H9 (cell line): ENCODE measurements around the gene CPB1. TPM values are rescaled to one million over a fixed set of nuclear protein-coding genes. Genes with fewer than 3 reads are reported as not detected.

Source experiments
- DNase-seq: peaks from one replicate; pipeline ENCODE4 v3.0.0-alpha.2; 2017
- H2AFZ ChIP-seq: one replicate; pipeline ENCODE4 v1.6.1; 2013; ENCODE audit warnings: mild to moderate bottlenecking, low read length, control low read depth, moderate library complexity
- H2AK5ac ChIP-seq: 2 replicates; pipeline ENCODE4 v1.6.1; 2013; ENCODE audit warnings: low read length, control low read depth, mixed read lengths; ENCODE audit not compliant: insufficient read length
- H2BK120ac ChIP-seq: one replicate; pipeline ENCODE4 v1.6.1; 2013; ENCODE audit warnings: low read depth, mild to moderate bottlenecking, low read length, control low read depth, inconsistent platforms; ENCODE audit not compliant: poor library complexity, severe bottlenecking
- H2BK12ac ChIP-seq: 2 replicates; pipeline ENCODE4 v1.6.1; 2013; ENCODE audit warnings: low read length, control low read depth, mixed read lengths, low read depth; ENCODE audit not compliant: insufficient read length
- H2BK15ac ChIP-seq: 2 replicates; pipeline ENCODE4 v1.6.1; 2013; ENCODE audit warnings: low read depth, low read length, control low read depth
- H2BK20ac ChIP-seq: one replicate; pipeline ENCODE4 v1.6.1; 2013; ENCODE audit warnings: low read depth, mild to moderate bottlenecking, low read length, control low read depth, inconsistent platforms; ENCODE audit not compliant: poor library complexity, severe bottlenecking
- H2BK5ac ChIP-seq: 2 replicates; pipeline ENCODE4 v1.6.1; 2013; ENCODE audit warnings: low read length, control low read depth, mixed read lengths; ENCODE audit not compliant: insufficient read length
- H3K14ac ChIP-seq: 2 replicates; pipeline ENCODE4 v1.6.1; 2013; ENCODE audit warnings: low read length, control low read depth; ENCODE audit not compliant: insufficient read depth
- H3K18ac ChIP-seq: 2 replicates; pipeline ENCODE4 v1.6.1; 2013; ENCODE audit warnings: low read depth, mild to moderate bottlenecking, mixed read lengths, low read length, control low read depth; ENCODE audit not compliant: insufficient read length
- H3K23ac ChIP-seq: 2 replicates; pipeline ENCODE4 v1.6.1; 2013; ENCODE audit warnings: low read length, control low read depth, mixed read lengths, low read depth; ENCODE audit not compliant: insufficient read length
- H3K23me2 ChIP-seq: 2 replicates; pipeline ENCODE4 v1.6.1; 2013; ENCODE audit warnings: low read depth, mild to moderate bottlenecking, mixed read lengths, low read length, control low read depth; ENCODE audit not compliant: insufficient read length, poor library complexity, severe bottlenecking
- H3K27ac ChIP-seq: 2 replicates; pipeline ENCODE4 v1.5.1; 2013; ENCODE audit warnings: low read length, control low read depth, mixed read lengths, low read depth; ENCODE audit not compliant: insufficient read length
- H3K27me3 ChIP-seq: 2 replicates; pipeline ENCODE4 v1.6.1; 2013; ENCODE audit warnings: low read length, control low read depth, inconsistent platforms; ENCODE audit not compliant: insufficient read depth
- H3K4ac ChIP-seq: 2 replicates; pipeline ENCODE4 v1.6.1; 2013; ENCODE audit warnings: low read depth, mild to moderate bottlenecking, control low read depth, inconsistent platforms, low read length, moderate library complexity
- H3K4me1 ChIP-seq: 2 replicates; pipeline ENCODE4 v1.6.1; 2013; ENCODE audit warnings: low read length, control low read depth, inconsistent platforms; ENCODE audit not compliant: insufficient read depth
- H3K4me2 ChIP-seq: 2 replicates; pipeline ENCODE4 v1.6.1; 2013; ENCODE audit warnings: low read length, control low read depth, mixed read lengths; ENCODE audit not compliant: insufficient read length, insufficient read depth
- H3K56ac ChIP-seq: 2 replicates; pipeline ENCODE4 v1.6.1; 2013; ENCODE audit warnings: low read depth, mild to moderate bottlenecking, mixed read lengths, low read length, control low read depth; ENCODE audit not compliant: insufficient read length
- H3K79me1 ChIP-seq: 2 replicates; pipeline ENCODE4 v1.6.1; 2013; ENCODE audit warnings: low read depth, mild to moderate bottlenecking, moderate library complexity, low read length, control low read depth, inconsistent platforms; ENCODE audit not compliant: insufficient read depth, poor library complexity, severe bottlenecking
- H3K79me2 ChIP-seq: 2 replicates; pipeline ENCODE4 v1.6.1; 2013; ENCODE audit warnings: low read length, control low read depth, inconsistent platforms; ENCODE audit not compliant: insufficient read depth
- H3K9ac ChIP-seq: 2 replicates; pipeline ENCODE4 v1.6.1; 2013; ENCODE audit warnings: low read length, control low read depth, mixed read lengths; ENCODE audit not compliant: insufficient read length; ENCODE audit errors: extremely low read depth
- H3K9me3 ChIP-seq: one replicate; pipeline ENCODE4 v1.6.1; 2013; ENCODE audit warnings: low read depth, low read length, inconsistent platforms; ENCODE audit not compliant: control insufficient read depth
- H3T11ph ChIP-seq: one replicate; pipeline ENCODE4 v1.6.1; 2013; ENCODE audit warnings: mild to moderate bottlenecking, low read length, control low read depth, inconsistent platforms
- H4K20me1 ChIP-seq: one replicate; pipeline ENCODE4 v1.6.1; 2013; ENCODE audit not compliant: control insufficient read depth, insufficient read length, insufficient read depth
- H4K5ac ChIP-seq: 2 replicates; pipeline ENCODE4 v1.6.1; 2013; ENCODE audit warnings: low read depth, mild to moderate bottlenecking, mixed read lengths, low read length, control low read depth; ENCODE audit not compliant: insufficient read length
- H4K8ac ChIP-seq: replicated peaks from 2 replicates; pipeline ENCODE4 v1.6.1; 2013; ENCODE audit warnings: low read length, control low read depth, mixed read lengths, low read depth; ENCODE audit not compliant: insufficient read length
- H4K91ac ChIP-seq: 2 replicates; pipeline ENCODE4 v1.6.1; 2013; ENCODE audit warnings: low read depth, mild to moderate bottlenecking, moderate library complexity, mixed read lengths, low read length, control low read depth; ENCODE audit not compliant: insufficient read length
- H3K27ac Mint-ChIP-seq, 3 experiments: 2 replicates in 2 of 3; 3 replicates in 1 of 3; pipeline ENCODE4 v1.8.0; 2020 to 2021; ENCODE audit warnings: mixed read lengths in 3 of 3, mild to moderate bottlenecking in 1 of 3, moderate library complexity in 1 of 3
- H3K27me3 Mint-ChIP-seq: 2 replicates; pipeline ENCODE4 v1.8.0; 2021; ENCODE audit warnings: low read depth, mild to moderate bottlenecking, moderate library complexity, mixed read lengths
- H3K36me3 Mint-ChIP-seq, 3 experiments: 2 replicates in 2 of 3; 3 replicates in 1 of 3; pipeline ENCODE4 v1.8.0; 2020 to 2021; ENCODE audit warnings: low read depth in 3 of 3, mixed read lengths in 3 of 3; ENCODE audit not compliant: insufficient read depth in 1 of 3
- H3K4me1 Mint-ChIP-seq, 2 experiments: 2 replicates each; pipeline ENCODE4 v1.8.0; 2020; ENCODE audit warnings: mixed read lengths in 2 of 2
- H3K4me3 Mint-ChIP-seq, 2 experiments: 2 replicates in 1 of 2; 3 replicates in 1 of 2; pipeline ENCODE4 v1.8.0; 2020 to 2021; ENCODE audit warnings: mild to moderate bottlenecking in 2 of 2, mixed read lengths in 2 of 2, moderate library complexity in 1 of 2
- H3K9me3 Mint-ChIP-seq, 2 experiments: 2 replicates in 1 of 2; 3 replicates in 1 of 2; pipeline ENCODE4 v1.8.0; 2020; ENCODE audit warnings: mild to moderate bottlenecking in 2 of 2, mixed read lengths in 2 of 2, moderate library complexity in 1 of 2
- CTCF ChIP-seq: fragments of 200-600 bp; sonication (generic); conservative IDR thresholded peaks from 3 replicates; pipeline ENCODE4 v1.8.0; 2021; ENCODE audit warnings: antibody characterized with exemption, mild to moderate bottlenecking
- total RNA-seq: library from RNA; stranded (reverse); gene quantifications from 2 replicates; pipeline ENCODE4 v1.2.1, GENCODE V29; 2021

Gene CPB1
- total RNA-seq, 1 experiment from 2014 or later: not detected

- Histone ChIP-seq H3K23me2 (no peaks in the 10 kb centered on the region), H2BK120ac (no peak overlapping the region), H3K9me3 (no peaks in the 10 kb centered on the region), H3K18ac (no peak overlapping the region), H3K4me2 (no peak overlapping the region), H2BK5ac (no peak overlapping the region), H3K23ac (no peak overlapping the region), H3T11ph (no peak overlapping the region), H2BK12ac (no peak overlapping the region), H3K4ac (no peak overlapping the region), H3K56ac (no peak overlapping the region), H3K27me3 (no peaks in the 10 kb centered on the region), H3K79me1 (no peaks in the 10 kb centered on the region), H4K8ac (no peak overlapping the region), H4K91ac (no peak overlapping the region), H2AK5ac (no peak overlapping the region), H3K4me1 (no peaks in the 10 kb centered on the region), H2AFZ (no peak overlapping the region), H3K79me2 (no peaks in the 10 kb centered on the region), H4K20me1 (no peaks in the 10 kb centered on the region), H4K5ac (no peak overlapping the region), H3K9ac (no peak overlapping the region), H2BK15ac (no peak overlapping the region), H3K27ac (no peak overlapping the region), H2BK20ac (no peak overlapping the region), H3K14ac (no peak overlapping the region)
- no peak overlapping the region for H3K4me3 Mint-ChIP-seq
- no peak for DNase-seq
- no peak overlapping the region for H3K27ac Mint-ChIP-seq
- no peak for TF ChIP-seq CTCF
- H3K27me3 Mint-ChIP-seq: no peaks in the 10 kb centered on the region
- no peaks in the 10 kb centered on the region for H3K9me3 Mint-ChIP-seq
- H3K36me3 Mint-ChIP-seq: no peaks in the 10 kb centered on the region
- H3K4me1 Mint-ChIP-seq: no peaks in the 10 kb centered on the region
Observed at GRCh38 chr3:148884261-148884660, 56.6 kb downstream of the CPB1 start.
